Stimulated activated CD8-positive, alpha-beta memory T cell treated with anti-CD3 and anti-CD28 coated beads, Interleukin-15, amount 100 ng/mL, for 24 hours (primary cell): ENCODE data around the gene NAPB.

Experiments used
- DNase-seq: peaks from one replicate; pipeline ENCODE4 v3.0.0-alpha.2; 2020; ENCODE audit warnings: low read depth

The NAPB gene

GRCh38 chr20:23404196-23404595 lies 17.1 kb downstream of the NAPB start:
- no peak for DNase-seq

- DNase-seq = no peak
Measured at GRCh38 chr20:23403751-23404150, 17.5 kb downstream of the NAPB start.

GRCh38 chr20:23401051-23401450 lies 20.2 kb downstream of the NAPB start:
- DNase-seq = no peak

GRCh38 chr20:23399568-23400241 lies 21.6 kb downstream of the NAPB start:
- no peak for DNase-seq

- no peak for DNase-seq
Measured at GRCh38 chr20:23397961-23398360, 23.3 kb downstream of the NAPB start.

- no peak for DNase-seq
Measured at GRCh38 chr20:23396950-23397627, 24.2 kb downstream of the NAPB start.

- DNase-seq = no peak
Measured at GRCh38 chr20:23393996-23394775, 27.1 kb downstream of the NAPB start.

GRCh38 chr20:23391707-23392310 lies 29.5 kb downstream of the NAPB start:
- no peak for DNase-seq

- DNase-seq = no peak
Measured at GRCh38 chr20:23390091-23390774, 31.1 kb downstream of the NAPB start.

GRCh38 chr20:23387118-23387443 lies 34.2 kb downstream of the NAPB start:
- no peak for DNase-seq

GRCh38 chr20:23386304-23387117 lies 34.8 kb downstream of the NAPB start:
- no peak for DNase-seq

- DNase-seq = no peak
Measured at GRCh38 chr20:23381876-23382275, 39.4 kb downstream of the NAPB start.

- no peak for DNase-seq
Measured at GRCh38 chr20:23379772-23380171, 41.5 kb downstream of the NAPB start.

GRCh38 chr20:23375827-23376226 lies 45.5 kb downstream of the NAPB start:
- DNase-seq = no peak

- DNase-seq = no peak
Measured at GRCh38 chr20:23374441-23374840, 46.8 kb downstream of the NAPB start.

- DNase-seq = no peak
Measured at GRCh38 chr20:23371496-23371895, 49.8 kb downstream of the NAPB start.

GRCh38 chr20:23370873-23371272 lies 50.4 kb downstream of the NAPB start:
- DNase-seq = no peak

GRCh38 chr20:23370274-23370673 lies 51.0 kb downstream of the NAPB start:
- DNase-seq = no peak

- DNase-seq = no peak
Measured at GRCh38 chr20:23369072-23369823, 52.0 kb downstream of the NAPB start.

- DNase-seq = no peak
Measured at GRCh38 chr20:23368316-23369071, 52.8 kb downstream of the NAPB start.
